H9 (cell line): ENCODE data around the gene UBE2Q2. TPM values are rescaled to one million over a fixed set of nuclear protein-coding genes. Genes with fewer than 3 reads are reported as not detected.

Experiments used
- DNase-seq: peaks from one replicate; pipeline ENCODE4 v3.0.0-alpha.2; 2017
- H2AFZ ChIP-seq: one replicate; pipeline ENCODE4 v1.6.1; 2013; ENCODE audit warnings: mild to moderate bottlenecking, low read length, control low read depth, moderate library complexity
- H2AK5ac ChIP-seq: 2 replicates; pipeline ENCODE4 v1.6.1; 2013; ENCODE audit warnings: low read length, control low read depth, mixed read lengths; ENCODE audit not compliant: insufficient read length
- H2BK120ac ChIP-seq: one replicate; pipeline ENCODE4 v1.6.1; 2013; ENCODE audit warnings: low read depth, mild to moderate bottlenecking, low read length, control low read depth, inconsistent platforms; ENCODE audit not compliant: poor library complexity, severe bottlenecking
- H2BK12ac ChIP-seq: 2 replicates; pipeline ENCODE4 v1.6.1; 2013; ENCODE audit warnings: low read length, control low read depth, mixed read lengths, low read depth; ENCODE audit not compliant: insufficient read length
- H2BK15ac ChIP-seq: 2 replicates; pipeline ENCODE4 v1.6.1; 2013; ENCODE audit warnings: low read depth, low read length, control low read depth
- H2BK20ac ChIP-seq: one replicate; pipeline ENCODE4 v1.6.1; 2013; ENCODE audit warnings: low read depth, mild to moderate bottlenecking, low read length, control low read depth, inconsistent platforms; ENCODE audit not compliant: poor library complexity, severe bottlenecking
- H2BK5ac ChIP-seq: 2 replicates; pipeline ENCODE4 v1.6.1; 2013; ENCODE audit warnings: low read length, control low read depth, mixed read lengths; ENCODE audit not compliant: insufficient read length
- H3K14ac ChIP-seq: 2 replicates; pipeline ENCODE4 v1.6.1; 2013; ENCODE audit warnings: low read length, control low read depth; ENCODE audit not compliant: insufficient read depth
- H3K18ac ChIP-seq: 2 replicates; pipeline ENCODE4 v1.6.1; 2013; ENCODE audit warnings: low read depth, mild to moderate bottlenecking, mixed read lengths, low read length, control low read depth; ENCODE audit not compliant: insufficient read length
- H3K23ac ChIP-seq: 2 replicates; pipeline ENCODE4 v1.6.1; 2013; ENCODE audit warnings: low read length, control low read depth, mixed read lengths, low read depth; ENCODE audit not compliant: insufficient read length
- H3K23me2 ChIP-seq: 2 replicates; pipeline ENCODE4 v1.6.1; 2013; ENCODE audit warnings: low read depth, mild to moderate bottlenecking, mixed read lengths, low read length, control low read depth; ENCODE audit not compliant: insufficient read length, poor library complexity, severe bottlenecking
- H3K27ac ChIP-seq: 2 replicates; pipeline ENCODE4 v1.5.1; 2013; ENCODE audit warnings: low read length, control low read depth, mixed read lengths, low read depth; ENCODE audit not compliant: insufficient read length
- H3K27me3 ChIP-seq: 2 replicates; pipeline ENCODE4 v1.6.1; 2013; ENCODE audit warnings: low read length, control low read depth, inconsistent platforms; ENCODE audit not compliant: insufficient read depth
- H3K4ac ChIP-seq: 2 replicates; pipeline ENCODE4 v1.6.1; 2013; ENCODE audit warnings: low read depth, mild to moderate bottlenecking, control low read depth, inconsistent platforms, low read length, moderate library complexity
- H3K4me1 ChIP-seq: 2 replicates; pipeline ENCODE4 v1.6.1; 2013; ENCODE audit warnings: low read length, control low read depth, inconsistent platforms; ENCODE audit not compliant: insufficient read depth
- H3K4me2 ChIP-seq: 2 replicates; pipeline ENCODE4 v1.6.1; 2013; ENCODE audit warnings: low read length, control low read depth, mixed read lengths; ENCODE audit not compliant: insufficient read length, insufficient read depth
- H3K56ac ChIP-seq: 2 replicates; pipeline ENCODE4 v1.6.1; 2013; ENCODE audit warnings: low read depth, mild to moderate bottlenecking, mixed read lengths, low read length, control low read depth; ENCODE audit not compliant: insufficient read length
- H3K79me1 ChIP-seq: 2 replicates; pipeline ENCODE4 v1.6.1; 2013; ENCODE audit warnings: low read depth, mild to moderate bottlenecking, moderate library complexity, low read length, control low read depth, inconsistent platforms; ENCODE audit not compliant: insufficient read depth, poor library complexity, severe bottlenecking
- H3K79me2 ChIP-seq: 2 replicates; pipeline ENCODE4 v1.6.1; 2013; ENCODE audit warnings: low read length, control low read depth, inconsistent platforms; ENCODE audit not compliant: insufficient read depth
- H3K9ac ChIP-seq: 2 replicates; pipeline ENCODE4 v1.6.1; 2013; ENCODE audit warnings: low read length, control low read depth, mixed read lengths; ENCODE audit not compliant: insufficient read length; ENCODE audit errors: extremely low read depth
- H3K9me3 ChIP-seq: one replicate; pipeline ENCODE4 v1.6.1; 2013; ENCODE audit warnings: low read depth, low read length, inconsistent platforms; ENCODE audit not compliant: control insufficient read depth
- H3T11ph ChIP-seq: one replicate; pipeline ENCODE4 v1.6.1; 2013; ENCODE audit warnings: mild to moderate bottlenecking, low read length, control low read depth, inconsistent platforms
- H4K20me1 ChIP-seq: one replicate; pipeline ENCODE4 v1.6.1; 2013; ENCODE audit not compliant: control insufficient read depth, insufficient read length, insufficient read depth
- H4K5ac ChIP-seq: 2 replicates; pipeline ENCODE4 v1.6.1; 2013; ENCODE audit warnings: low read depth, mild to moderate bottlenecking, mixed read lengths, low read length, control low read depth; ENCODE audit not compliant: insufficient read length
- H4K8ac ChIP-seq: replicated peaks from 2 replicates; pipeline ENCODE4 v1.6.1; 2013; ENCODE audit warnings: low read length, control low read depth, mixed read lengths, low read depth; ENCODE audit not compliant: insufficient read length
- H4K91ac ChIP-seq: 2 replicates; pipeline ENCODE4 v1.6.1; 2013; ENCODE audit warnings: low read depth, mild to moderate bottlenecking, moderate library complexity, mixed read lengths, low read length, control low read depth; ENCODE audit not compliant: insufficient read length
- H3K27ac Mint-ChIP-seq, 3 experiments: 2 replicates in 2 of 3; 3 replicates in 1 of 3; pipeline ENCODE4 v1.8.0; 2020 to 2021; ENCODE audit warnings: mixed read lengths in 3 of 3, mild to moderate bottlenecking in 1 of 3, moderate library complexity in 1 of 3
- H3K27me3 Mint-ChIP-seq: 2 replicates; pipeline ENCODE4 v1.8.0; 2021; ENCODE audit warnings: low read depth, mild to moderate bottlenecking, moderate library complexity, mixed read lengths
- H3K36me3 Mint-ChIP-seq, 3 experiments: 2 replicates in 2 of 3; 3 replicates in 1 of 3; pipeline ENCODE4 v1.8.0; 2020 to 2021; ENCODE audit warnings: low read depth in 3 of 3, mixed read lengths in 3 of 3; ENCODE audit not compliant: insufficient read depth in 1 of 3
- H3K4me1 Mint-ChIP-seq, 2 experiments: 2 replicates each; pipeline ENCODE4 v1.8.0; 2020; ENCODE audit warnings: mixed read lengths in 2 of 2
- H3K4me3 Mint-ChIP-seq, 2 experiments: 2 replicates in 1 of 2; 3 replicates in 1 of 2; pipeline ENCODE4 v1.8.0; 2020 to 2021; ENCODE audit warnings: mild to moderate bottlenecking in 2 of 2, mixed read lengths in 2 of 2, moderate library complexity in 1 of 2
- H3K9me3 Mint-ChIP-seq, 2 experiments: 2 replicates in 1 of 2; 3 replicates in 1 of 2; pipeline ENCODE4 v1.8.0; 2020; ENCODE audit warnings: mild to moderate bottlenecking in 2 of 2, mixed read lengths in 2 of 2, moderate library complexity in 1 of 2
- WGBS: extraction: QIAGEN DNeasy Blood & Tissue Kit; methylation state at CpG from one replicate; pipeline ENCODE4 v1.1.7; 2013; ENCODE audit warnings: missing lambda C conversion rate, low lambda C conversion rate, mixed read lengths; ENCODE audit not compliant: insufficient read length; ENCODE audit errors: extremely low coverage; 5-methylcytosine and 5-hydroxymethylcytosine counted together
- total RNA-seq: library from RNA; stranded (reverse); gene quantifications from 2 replicates; pipeline ENCODE4 v1.2.1, GENCODE V29; 2021
- TF ChIP-seq, protein P1 (sequence below): fragments of 200-600 bp; sonication (generic); conservative IDR thresholded peaks from 3 replicates; pipeline ENCODE4 v1.8.0; 2021; ENCODE audit warnings: antibody characterized with exemption, mild to moderate bottlenecking

Gene UBE2Q2
- total RNA-seq, 1 experiment from 2014 or later: 29.6 TPM

- no peaks in the 10 kb centered on the region for H3K36me3 Mint-ChIP-seq
- H3K23me2 ChIP-seq: no peaks in the 10 kb centered on the region
- H3K27me3 ChIP-seq: no peaks in the 10 kb centered on the region; the same call in 1 of the 2 replicates
- H3K4me3 Mint-ChIP-seq: no peak overlapping the region
- no peak overlapping the region for H2BK120ac ChIP-seq
- no peak overlapping the region for H3K27ac ChIP-seq
- H4K91ac ChIP-seq: no peak overlapping the region
- no peak overlapping the region for H4K5ac ChIP-seq
- no peak overlapping the region for H3K4ac ChIP-seq
- H2BK15ac ChIP-seq: no peak overlapping the region
- H4K8ac ChIP-seq: no peak overlapping the region
- H3K79me2 ChIP-seq: no peaks in the 10 kb centered on the region
- no peak overlapping the region for H3K27ac Mint-ChIP-seq
- H2AFZ ChIP-seq: no peak overlapping the region
- H3K4me1 ChIP-seq: peaks cover 9% of the 10 kb centered on the region; the same call in 1 of the 2 replicates
- H3T11ph ChIP-seq: no peak overlapping the region
- H4K20me1 ChIP-seq: no peaks in the 10 kb centered on the region
- no peak overlapping the region for H3K23ac ChIP-seq
- H3K56ac ChIP-seq: no peak overlapping the region
- peaks cover 15 to 20% of the 10 kb centered on the region in 2 experiments for H3K4me1 Mint-ChIP-seq
- H2AK5ac ChIP-seq: no peak overlapping the region
- no peak overlapping the region for H2BK12ac ChIP-seq
- no peak overlapping the region for H3K9ac ChIP-seq
- no peak overlapping the region for H3K4me2 ChIP-seq
- WGBS: no CpG with 5 or more reads among the region's 4 CpGs
- no peak overlapping the region for H3K18ac ChIP-seq
- H3K79me1 ChIP-seq: no peaks in the 10 kb centered on the region
- H3K9me3 Mint-ChIP-seq: no peaks in the 10 kb centered on the region
- no peak overlapping the region for H3K14ac ChIP-seq
- no peak overlapping the region for H2BK5ac ChIP-seq
- TF ChIP-seq, protein P1, sequence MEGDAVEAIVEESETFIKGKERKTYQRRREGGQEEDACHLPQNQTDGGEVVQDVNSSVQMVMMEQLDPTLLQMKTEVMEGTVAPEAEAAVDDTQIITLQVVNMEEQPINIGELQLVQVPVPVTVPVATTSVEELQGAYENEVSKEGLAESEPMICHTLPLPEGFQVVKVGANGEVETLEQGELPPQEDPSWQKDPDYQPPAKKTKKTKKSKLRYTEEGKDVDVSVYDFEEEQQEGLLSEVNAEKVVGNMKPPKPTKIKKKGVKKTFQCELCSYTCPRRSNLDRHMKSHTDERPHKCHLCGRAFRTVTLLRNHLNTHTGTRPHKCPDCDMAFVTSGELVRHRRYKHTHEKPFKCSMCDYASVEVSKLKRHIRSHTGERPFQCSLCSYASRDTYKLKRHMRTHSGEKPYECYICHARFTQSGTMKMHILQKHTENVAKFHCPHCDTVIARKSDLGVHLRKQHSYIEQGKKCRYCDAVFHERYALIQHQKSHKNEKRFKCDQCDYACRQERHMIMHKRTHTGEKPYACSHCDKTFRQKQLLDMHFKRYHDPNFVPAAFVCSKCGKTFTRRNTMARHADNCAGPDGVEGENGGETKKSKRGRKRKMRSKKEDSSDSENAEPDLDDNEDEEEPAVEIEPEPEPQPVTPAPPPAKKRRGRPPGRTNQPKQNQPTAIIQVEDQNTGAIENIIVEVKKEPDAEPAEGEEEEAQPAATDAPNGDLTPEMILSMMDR: no peak
- no peak overlapping the region for H2BK20ac ChIP-seq
- no peaks in the 10 kb centered on the region for H3K9me3 ChIP-seq
- no peaks in the 10 kb centered on the region for H3K27me3 Mint-ChIP-seq
- DNase-seq: no peak
Observed at GRCh38 chr15:75821786-75822345, 21.4 kb upstream of the UBE2Q2 start.
